ENCODE data around the gene SLC22A4.

Gene SLC22A4

GRCh38 chr5:132293992-132294727 lies at the start of gene SLC22A4:
Gene SLC22A4 (plus strand): TSS chr5:132294394. CDS start chr5:132294617, 223 bp downstream.
- peak; percentile 63 for FAIRE-seq
- DNase-seq (ENCODE audit: extremely low spot score, insufficient read length, low read depth) = peak; percentile 60

DNA sequence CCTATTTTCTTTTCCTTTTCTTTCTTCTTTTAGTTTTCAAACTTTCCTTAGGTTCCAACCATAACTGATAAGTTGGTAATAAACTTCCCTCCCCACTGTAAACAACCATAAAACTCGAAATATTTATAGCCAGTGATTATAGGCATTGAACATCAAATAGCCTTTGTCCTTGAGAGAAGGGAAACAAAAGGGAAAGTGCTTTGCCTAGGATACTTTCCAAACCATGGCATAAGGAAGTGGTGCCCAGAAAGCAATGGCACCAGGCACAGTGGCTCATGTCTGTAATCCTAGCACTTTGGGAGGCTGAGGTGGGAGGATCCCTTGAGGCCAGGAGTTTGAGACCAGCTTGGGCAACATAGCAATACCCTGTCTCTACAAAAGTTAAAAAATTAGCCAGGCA lies 48.6 kb upstream of the SLC22A4 start:
- FAIRE-seq (no peak), DNase-seq (ENCODE audit: extremely low spot score, insufficient read length, low read depth) (no peak)

GRCh38 chr5:132246806-132247205 lies 47.4 kb upstream of the SLC22A4 start:
- DNase-seq (ENCODE audit: extremely low spot score, insufficient read length, low read depth) (no peak), FAIRE-seq (no peak)

GRCh38 chr5:132250547-132250946 lies 43.6 kb upstream of the SLC22A4 start:
- DNase-seq (ENCODE audit: extremely low spot score, insufficient read length, low read depth) (no peak), FAIRE-seq (no peak)

DNA sequence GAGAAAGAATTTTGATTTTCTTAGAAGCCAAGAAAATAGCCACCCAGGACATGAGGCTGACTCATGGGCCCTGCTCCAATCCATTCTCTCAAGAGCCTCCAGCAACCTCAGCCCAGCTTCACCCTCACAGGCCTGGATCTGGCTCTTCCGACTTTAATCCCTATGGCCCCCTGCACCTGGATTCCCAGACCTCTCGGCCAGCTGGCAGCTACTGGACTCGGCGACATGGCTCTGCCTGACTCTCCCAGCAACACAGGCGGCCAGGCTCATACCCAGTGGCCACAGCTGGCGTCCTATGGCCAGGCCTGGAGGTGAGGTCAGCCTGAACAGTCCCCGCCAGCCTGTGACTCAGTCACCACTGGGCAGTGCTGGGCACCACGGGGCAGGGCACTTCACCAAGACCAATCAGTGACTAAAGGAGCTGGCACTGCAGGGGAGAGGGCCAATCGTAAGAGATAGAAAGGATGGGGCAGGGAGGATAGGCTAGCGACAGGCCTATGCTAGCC lies 42.9 kb upstream of the SLC22A4 start:
- DNase-seq (ENCODE audit: extremely low spot score, insufficient read length, low read depth) = no peak
- FAIRE-seq = no peak

GRCh38 chr5:132253008-132253441 lies 41.2 kb upstream of the SLC22A4 start:
- no peak for FAIRE-seq
- DNase-seq (ENCODE audit: extremely low spot score, insufficient read length, low read depth) = no peak

GRCh38 chr5:132253452-132254320 lies 40.5 kb upstream of the SLC22A4 start:
- FAIRE-seq (no peak), DNase-seq (ENCODE audit: extremely low spot score, insufficient read length, low read depth) (no peak)

- FAIRE-seq (no peak), DNase-seq (ENCODE audit: extremely low spot score, insufficient read length, low read depth) (no peak)
These were observed 39.7 kb upstream of the SLC22A4 start for GRCh38 chr5:132254321-132254977.

DNA sequence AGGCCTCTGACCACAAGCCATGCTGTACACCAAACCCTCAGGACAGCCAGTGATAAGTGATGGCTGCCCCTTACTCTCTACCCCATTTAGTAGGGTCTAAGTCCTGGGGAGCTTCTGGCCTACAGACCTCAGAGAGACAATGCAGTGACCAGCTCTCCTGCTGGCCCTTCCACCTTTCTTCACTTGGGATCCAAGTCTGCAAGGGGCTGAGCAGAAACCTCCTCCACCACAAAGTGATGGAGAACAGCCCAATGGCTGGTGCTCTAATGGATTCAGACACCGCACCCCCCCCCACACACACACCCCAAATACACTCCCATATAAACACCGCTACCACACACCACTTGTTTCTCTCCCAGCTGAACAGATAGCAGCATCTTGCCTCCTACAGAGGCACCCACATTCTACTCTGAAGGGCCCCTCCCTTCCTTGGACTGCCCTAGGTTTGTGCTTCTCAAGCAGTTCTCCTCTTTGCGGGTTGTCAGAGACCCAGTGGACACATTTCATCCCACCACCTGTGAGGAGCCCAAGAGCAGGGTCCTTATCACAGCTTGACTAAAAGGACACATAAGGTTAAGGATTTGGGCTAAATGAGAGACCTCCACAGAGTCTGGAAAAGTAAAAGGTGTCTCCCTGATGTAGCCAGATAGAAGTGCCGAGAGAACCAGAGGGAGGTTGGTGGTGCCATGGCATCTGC lies 38.0 kb upstream of the SLC22A4 start:
- DNase-seq (ENCODE audit: extremely low spot score, insufficient read length, low read depth) (no peak), FAIRE-seq (no peak)

DNA sequence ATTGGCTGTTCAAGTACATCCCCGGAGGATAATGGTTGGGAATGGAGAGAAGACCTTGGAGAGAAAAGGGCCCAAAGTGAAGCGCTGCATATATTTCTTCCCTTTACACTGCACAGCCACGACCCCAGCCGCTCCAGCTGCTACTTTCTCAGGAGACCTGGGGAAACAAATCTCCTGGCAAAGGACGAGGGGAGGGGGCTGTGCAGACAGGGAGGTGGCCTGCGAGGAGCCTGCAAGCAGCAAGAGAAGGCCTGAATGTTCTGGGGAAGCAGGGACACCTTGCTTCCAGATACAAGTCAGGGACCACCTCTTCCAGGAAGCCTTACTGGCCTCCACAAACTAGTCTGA lies 37.4 kb upstream of the SLC22A4 start:
- no peak for DNase-seq (ENCODE audit: extremely low spot score, insufficient read length, low read depth)
- no peak for FAIRE-seq

DNA sequence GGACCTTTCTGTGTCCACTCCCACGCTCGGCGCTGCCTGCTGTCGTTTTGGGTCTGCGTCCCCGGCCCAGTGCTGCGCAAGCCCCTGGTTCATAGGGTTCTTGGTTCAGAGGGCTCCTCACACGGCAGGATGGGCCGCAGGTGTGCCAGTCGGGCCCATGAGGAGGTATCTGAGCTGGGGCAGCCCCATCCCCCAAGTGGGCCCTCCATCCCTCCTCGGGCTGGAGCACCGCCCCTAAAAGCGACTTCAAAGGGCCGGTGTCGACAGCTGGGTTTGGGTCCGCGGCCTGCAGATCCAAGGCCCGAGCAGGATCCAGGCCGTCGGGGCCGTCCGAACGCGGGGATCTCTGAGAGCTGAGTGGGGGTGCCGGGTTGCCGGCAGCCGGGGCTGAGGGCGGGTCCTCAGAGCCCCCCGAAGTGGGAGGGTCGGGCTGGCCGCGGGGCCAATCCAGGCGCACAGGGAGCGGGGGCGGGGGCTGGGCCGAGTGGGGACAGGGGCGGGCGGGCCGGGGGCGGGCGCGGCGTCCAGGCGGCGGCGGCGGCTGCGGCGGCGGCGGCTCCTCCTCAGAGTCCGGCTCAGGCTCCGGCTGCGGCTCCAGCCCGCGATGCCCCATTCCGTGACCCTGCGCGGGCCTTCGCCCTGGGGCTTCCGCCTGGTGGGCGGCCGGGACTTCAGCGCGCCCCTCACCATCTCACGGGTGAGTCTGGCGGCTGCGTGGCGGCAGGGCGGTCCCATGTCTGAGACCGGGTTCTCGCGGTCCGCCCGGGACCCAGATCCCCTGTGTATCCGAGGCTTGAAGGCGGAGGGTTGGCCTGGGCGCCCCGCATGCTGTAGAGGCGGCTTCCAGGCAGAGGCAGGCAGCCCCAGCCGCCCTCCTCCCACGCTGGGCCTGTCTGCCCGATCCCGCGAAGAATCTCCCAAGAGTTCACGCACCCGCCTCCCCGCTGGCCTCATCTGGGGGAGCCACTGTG lies 36.8 kb upstream of the SLC22A4 start, which contains the start of gene PDLIM4:
Gene PDLIM4, plus strand, starts transcription at position 566 of the 971 bp plus-strand sequence. Its CDS starts 39 bp downstream, at position 605.
- DNase-seq (ENCODE audit: extremely low spot score, insufficient read length, low read depth) = no peak
- FAIRE-seq = no peak

- DNase-seq (ENCODE audit: extremely low spot score, insufficient read length, low read depth) = no peak
- no peak for FAIRE-seq
These were observed 35.8 kb upstream of the SLC22A4 start for GRCh38 chr5:132258102-132259068.

GRCh38 chr5:132259069-132259851 lies 34.9 kb upstream of the SLC22A4 start:
- no peak for DNase-seq (ENCODE audit: extremely low spot score, insufficient read length, low read depth)
- FAIRE-seq = no peak

- DNase-seq (ENCODE audit: extremely low spot score, insufficient read length, low read depth) = no peak
- FAIRE-seq = no peak
These were observed 34.1 kb upstream of the SLC22A4 start for GRCh38 chr5:132260051-132260450.

GRCh38 chr5:132260714-132261551 lies 33.3 kb upstream of the SLC22A4 start:
- peak; percentile 42 for FAIRE-seq
- DNase-seq (ENCODE audit: extremely low spot score, insufficient read length, low read depth) = no peak

Data from GM18507 (cell line).